Neural cell (in vitro differentiated cells): Measurements from ENCODE around the gene SH3TC1.

Source experiments
- EZH2 ChIP-seq: fragments of 200-600, 300-800 bp; shearing (Covaris generic), sonication (generic); IDR thresholded peaks from 2 replicates; pipeline ENCODE4 v1.6.1; 2014; ENCODE audit warnings: antibody characterized with exemption, low read length, borderline replicate concordance, mild to moderate bottlenecking; ENCODE audit not compliant: insufficient read depth, poor library complexity, severe bottlenecking
- POLR2AphosphoS5 ChIP-seq: IDR thresholded peaks from 2 replicates; pipeline ENCODE4 v1.6.1; 2012
- TF ChIP-seq, protein P1 (sequence below): IDR thresholded peaks from 2 replicates; pipeline ENCODE4 v1.6.1; 2012; ENCODE audit warnings: borderline replicate concordance
- TF ChIP-seq, protein P2 (sequence below): fragments of 450-650 bp; IDR thresholded peaks from 2 replicates; pipeline ENCODE4 v1.5.1; 2014; ENCODE audit warnings: antibody characterized with exemption, mild to moderate bottlenecking, moderate library complexity; ENCODE audit not compliant: poor library complexity, severe bottlenecking

DNA sequence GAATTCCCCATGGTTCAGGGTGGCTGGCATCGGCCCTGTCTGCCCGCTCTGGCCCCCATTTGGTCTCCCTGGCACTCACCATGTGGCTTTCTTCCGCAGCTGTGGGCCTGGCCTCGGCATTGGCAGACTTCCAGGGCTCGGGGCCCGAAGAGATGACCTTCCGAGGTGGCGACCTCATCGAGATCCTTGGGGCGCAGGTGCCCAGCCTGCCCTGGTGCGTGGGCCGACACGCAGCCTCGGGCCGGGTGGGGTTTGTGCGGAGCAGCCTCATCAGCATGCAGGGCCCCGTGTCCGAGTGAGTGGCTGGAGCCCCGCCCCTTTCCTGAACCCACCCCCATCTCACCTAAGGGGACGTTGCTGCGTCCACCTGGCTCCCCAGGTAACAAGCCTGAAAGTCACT is 20.1 kb downstream of the SH3TC1 start:
- TF ChIP-seq, protein P1, sequence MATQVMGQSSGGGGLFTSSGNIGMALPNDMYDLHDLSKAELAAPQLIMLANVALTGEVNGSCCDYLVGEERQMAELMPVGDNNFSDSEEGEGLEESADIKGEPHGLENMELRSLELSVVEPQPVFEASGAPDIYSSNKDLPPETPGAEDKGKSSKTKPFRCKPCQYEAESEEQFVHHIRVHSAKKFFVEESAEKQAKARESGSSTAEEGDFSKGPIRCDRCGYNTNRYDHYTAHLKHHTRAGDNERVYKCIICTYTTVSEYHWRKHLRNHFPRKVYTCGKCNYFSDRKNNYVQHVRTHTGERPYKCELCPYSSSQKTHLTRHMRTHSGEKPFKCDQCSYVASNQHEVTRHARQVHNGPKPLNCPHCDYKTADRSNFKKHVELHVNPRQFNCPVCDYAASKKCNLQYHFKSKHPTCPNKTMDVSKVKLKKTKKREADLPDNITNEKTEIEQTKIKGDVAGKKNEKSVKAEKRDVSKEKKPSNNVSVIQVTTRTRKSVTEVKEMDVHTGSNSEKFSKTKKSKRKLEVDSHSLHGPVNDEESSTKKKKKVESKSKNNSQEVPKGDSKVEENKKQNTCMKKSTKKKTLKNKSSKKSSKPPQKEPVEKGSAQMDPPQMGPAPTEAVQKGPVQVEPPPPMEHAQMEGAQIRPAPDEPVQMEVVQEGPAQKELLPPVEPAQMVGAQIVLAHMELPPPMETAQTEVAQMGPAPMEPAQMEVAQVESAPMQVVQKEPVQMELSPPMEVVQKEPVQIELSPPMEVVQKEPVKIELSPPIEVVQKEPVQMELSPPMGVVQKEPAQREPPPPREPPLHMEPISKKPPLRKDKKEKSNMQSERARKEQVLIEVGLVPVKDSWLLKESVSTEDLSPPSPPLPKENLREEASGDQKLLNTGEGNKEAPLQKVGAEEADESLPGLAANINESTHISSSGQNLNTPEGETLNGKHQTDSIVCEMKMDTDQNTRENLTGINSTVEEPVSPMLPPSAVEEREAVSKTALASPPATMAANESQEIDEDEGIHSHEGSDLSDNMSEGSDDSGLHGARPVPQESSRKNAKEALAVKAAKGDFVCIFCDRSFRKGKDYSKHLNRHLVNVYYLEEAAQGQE, result no peak
- TF ChIP-seq, protein P2, sequence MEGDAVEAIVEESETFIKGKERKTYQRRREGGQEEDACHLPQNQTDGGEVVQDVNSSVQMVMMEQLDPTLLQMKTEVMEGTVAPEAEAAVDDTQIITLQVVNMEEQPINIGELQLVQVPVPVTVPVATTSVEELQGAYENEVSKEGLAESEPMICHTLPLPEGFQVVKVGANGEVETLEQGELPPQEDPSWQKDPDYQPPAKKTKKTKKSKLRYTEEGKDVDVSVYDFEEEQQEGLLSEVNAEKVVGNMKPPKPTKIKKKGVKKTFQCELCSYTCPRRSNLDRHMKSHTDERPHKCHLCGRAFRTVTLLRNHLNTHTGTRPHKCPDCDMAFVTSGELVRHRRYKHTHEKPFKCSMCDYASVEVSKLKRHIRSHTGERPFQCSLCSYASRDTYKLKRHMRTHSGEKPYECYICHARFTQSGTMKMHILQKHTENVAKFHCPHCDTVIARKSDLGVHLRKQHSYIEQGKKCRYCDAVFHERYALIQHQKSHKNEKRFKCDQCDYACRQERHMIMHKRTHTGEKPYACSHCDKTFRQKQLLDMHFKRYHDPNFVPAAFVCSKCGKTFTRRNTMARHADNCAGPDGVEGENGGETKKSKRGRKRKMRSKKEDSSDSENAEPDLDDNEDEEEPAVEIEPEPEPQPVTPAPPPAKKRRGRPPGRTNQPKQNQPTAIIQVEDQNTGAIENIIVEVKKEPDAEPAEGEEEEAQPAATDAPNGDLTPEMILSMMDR, result no peak
- no peak for TF ChIP-seq POLR2AphosphoS5
- TF ChIP-seq EZH2, result no peak
